Common myeloid progenitor, CD34-positive (primary cell): ENCODE measurements around the gene IST1.
"Not testable (repeated sequence)": the region's sequence is repeated elsewhere in the genome, so short reads cannot be mapped to it uniquely, and the experiment has no call there.

Experiments
- CTCF ChIA-PET: fragments of 350-600 bp; sonication (Branson Sonifier 250); formaldehyde crosslinking; loops from one replicate; lab custom pipeline; 2021; ENCODE audit warnings: antibody characterized with exemption; lab: Charles Lee
- POLR2A ChIA-PET: fragments of 350-600 bp; sonication (Branson Sonifier 250); formaldehyde crosslinking; loops from one replicate; lab custom pipeline; 2021; ENCODE audit warnings: antibody characterized with exemption; lab: Charles Lee
- DNase-seq, 3 donors: peaks; one replicate each; pipeline versions ENCODE4 v3.0.0 to v3.0.0-alpha.2; 2013
- H3K27ac ChIP-seq, 2 experiments: 1 replicate in 1 of 2; 2 replicates in 1 of 2; pipeline ENCODE4 v1.7.0; 2013; ENCODE audit warnings: inconsistent platforms in 2 of 2, low read length in 2 of 2, mild to moderate bottlenecking in 2 of 2, low read depth in 1 of 2, moderate library complexity in 1 of 2; ENCODE audit not compliant: severe bottlenecking in 2 of 2, insufficient read depth in 1 of 2, poor library complexity in 1 of 2
- H3K27me3 ChIP-seq, 5 experiments: replicated peaks in 2 of 5; 1 replicate in 3 of 5; 2 replicates in 2 of 5; pipeline versions ENCODE4 v1.6.1 to v1.7.0; 2013; ENCODE audit warnings: low read length in 4 of 5, mild to moderate bottlenecking in 2 of 5, moderate library complexity in 2 of 5, inconsistent platforms in 1 of 5; ENCODE audit not compliant: insufficient read depth in 5 of 5, control insufficient read depth in 4 of 5
- H3K36me3 ChIP-seq, 4 experiments: 1 replicate in 2 of 4; 2 replicates in 2 of 4; pipeline versions ENCODE4 v1.6.1 to v1.7.0; 2013; ENCODE audit warnings: low read length in 3 of 4, control low read depth in 1 of 4, mild to moderate bottlenecking in 1 of 4; ENCODE audit not compliant: control insufficient read depth in 4 of 4, insufficient read depth in 4 of 4
- H3K4me1 ChIP-seq, 4 experiments: 1 replicate in 3 of 4; 2 replicates in 1 of 4; pipeline versions ENCODE4 v1.6.1 to v1.7.1; 2013; ENCODE audit warnings: low read length in 3 of 4, mild to moderate bottlenecking in 3 of 4, control low read depth in 1 of 4, inconsistent platforms in 1 of 4, moderate library complexity in 1 of 4; ENCODE audit not compliant: control insufficient read depth in 4 of 4, insufficient read depth in 4 of 4; ENCODE audit errors: control extremely low read depth in 1 of 4
- H3K4me3 ChIP-seq, 7 experiments: 1 replicate in 4 of 7; 2 replicates in 3 of 7; pipeline versions ENCODE4 v1.5.1 to v1.7.0; 2013; ENCODE audit warnings: mild to moderate bottlenecking in 7 of 7, low read length in 6 of 7, moderate library complexity in 6 of 7, inconsistent platforms in 2 of 7, low read depth in 2 of 7, control low read depth in 1 of 7; ENCODE audit not compliant: insufficient read depth in 4 of 7, control insufficient read depth in 1 of 7; ENCODE audit errors: extremely low read depth in 1 of 7
- H3K9me3 ChIP-seq, 5 experiments: 1 replicate in 4 of 5; 2 replicates in 1 of 5; pipeline versions ENCODE4 v1.6.1 to v1.7.1; 2013; ENCODE audit warnings: low read length in 4 of 5, mild to moderate bottlenecking in 2 of 5, inconsistent platforms in 1 of 5, low read depth in 1 of 5, moderate library complexity in 1 of 5; ENCODE audit not compliant: control insufficient read depth in 4 of 5, insufficient read depth in 2 of 5; ENCODE audit errors: control extremely low read depth in 1 of 5
- WGBS: methylation state at CpG from one replicate; pipeline ENCODE4 v1.1.5; 2013; ENCODE audit not compliant: insufficient coverage; 5-methylcytosine and 5-hydroxymethylcytosine counted together

IST1 gene

GRCh38 chr16:71902656-71903365, 7.5 kb downstream of the IST1 start:
- POLR2A ChIA-PET = no interaction called here
- CTCF ChIA-PET = interaction anchor here (0.6 to 1.7 kb wide), 6 partner anchors 13 to 35 kb away, joined by 3 to 6 read pairs (median 4); partner anchors contain the start of gene ZNF821

GRCh38 chr16:71903608-71904007, 8.3 kb downstream of the IST1 start:
- Histone ChIP-seq H3K4me3 (no peak overlapping the region), H3K9me3 (no peaks in the 10 kb centered on the region), H3K36me3 (peaks cover 0 to 2% (median under 1%) of the 10 kb centered on the region in 4 experiments), H3K27me3 (no peaks in the 10 kb centered on the region), H3K27ac (no peak overlapping the region), H3K4me1 (peaks cover 0 to 37% (median 20%) of the 10 kb centered on the region in 4 experiments)
- CTCF ChIA-PET = interaction anchor here (0.7 to 1.7 kb wide), 5 partner anchors 13 to 34 kb away, joined by 3 to 6 read pairs (median 4); partner anchors contain the start of gene ZNF821
- POLR2A ChIA-PET = no interaction called here
- no CpG with 5 or more reads among the region's 2 CpGs for WGBS
- no peak for DNase-seq

More at GRCh38 chr16:71902656-71903365, 7.5 kb downstream of the IST1 start:
- H3K36me3 ChIP-seq = peaks cover 0 to 2% (median under 1%) of the 10 kb centered on the region in 4 experiments
- H3K9me3 ChIP-seq = no peaks in the 10 kb centered on the region
- no peak overlapping the region for H3K27ac ChIP-seq
- no peak for DNase-seq
- peaks cover 0 to 41% (median 21%) of the 10 kb centered on the region in 4 experiments for H3K4me1 ChIP-seq
- no CpG with 5 or more reads among the region's 5 CpGs for WGBS
- H3K4me3 ChIP-seq = no peak overlapping the region
- no peaks in the 10 kb centered on the region for H3K27me3 ChIP-seq

GRCh38 chr16:71904239-71904638, 8.9 kb downstream of the IST1 start:
- CTCF ChIA-PET = interaction anchor here (1.5 to 2.8 kb wide), 4 partner anchors 12 to 33 kb away, joined by 3 to 16 read pairs (median 4); no protein-coding TSS in a partner anchor
- no peaks in the 10 kb centered on the region for H3K9me3 ChIP-seq
- H3K4me3 ChIP-seq = no peak overlapping the region
- no peaks in the 10 kb centered on the region for H3K27me3 ChIP-seq
- POLR2A ChIA-PET = no interaction called here
- peaks cover 0 to 6% (median 4%) of the 10 kb centered on the region in 4 experiments for H3K36me3 ChIP-seq
- no peak overlapping the region for H3K27ac ChIP-seq
- peaks cover 0 to 34% (median 18%) of the 10 kb centered on the region in 4 experiments for H3K4me1 ChIP-seq
- WGBS = 98% methylated on average over 5 of the region's 9 CpGs
- no peak for DNase-seq

- Histone ChIP-seq H3K4me3 (peak overlapping the region in 2 of 7 experiments; percentile 19 to 42), H3K27ac (peak overlapping the region in 1 of 2 experiments; percentile 22), H3K4me1 (peaks cover 0 to 20% (median 10%) of the 10 kb centered on the region in 4 experiments)
- CTCF ChIA-PET = interaction anchor here (1.1 to 2.8 kb wide), 3 partner anchors 11 to 38 kb away, joined by 3 to 16 read pairs (median 4); no protein-coding TSS in a partner anchor
- 40% methylated on average over 4 of the region's 6 CpGs for WGBS
- H3K27me3 ChIP-seq, H3K36me3 ChIP-seq, POLR2A ChIA-PET, H3K9me3 ChIP-seq: not testable (repeated sequence)
- peak in 2 of 3 donors; percentile 36 to 38 for DNase-seq
Observed at GRCh38 chr16:71905765-71906164, 10.4 kb downstream of the IST1 start.

GRCh38 chr16:71911121-71911520, 15.8 kb downstream of the IST1 start:
- Histone ChIP-seq H3K4me1 (peaks cover 0 to 5% (median 2%) of the 10 kb centered on the region in 4 experiments), H3K27ac (no peak overlapping the region), H3K36me3 (peaks cover 6 to 27% (median 14%) of the 10 kb centered on the region in 4 experiments), H3K4me3 (no peak overlapping the region), H3K27me3 (no peaks in the 10 kb centered on the region), H3K9me3 (no peaks in the 10 kb centered on the region)
- POLR2A ChIA-PET = no interaction called here
- WGBS = 100% methylated on average over 2 of the region's 7 CpGs
- CTCF ChIA-PET = interaction anchor here (1.6 kb wide), 1 partner anchor 11 kb away, joined by 3 read pairs; no protein-coding TSS in a partner anchor
- no peak for DNase-seq

GRCh38 chr16:71912534-71913275, 17.4 kb downstream of the IST1 start:
- CTCF ChIA-PET = no interaction called here
- Histone ChIP-seq H3K27me3 (no peaks in the 10 kb centered on the region), H3K4me1 (peaks cover 0 to 1% (median 0%) of the 10 kb centered on the region in 4 experiments), H3K4me3 (no peak overlapping the region), H3K36me3 (peaks cover 10 to 42% (median 25%) of the 10 kb centered on the region in 4 experiments), H3K9me3 (no peaks in the 10 kb centered on the region), H3K27ac (no peak overlapping the region)
- POLR2A ChIA-PET = no interaction called here
- 84% methylated on average over 2 of the region's 6 CpGs for WGBS
- DNase-seq = no peak
